Gastroesophageal sphincter (tissue), 4 donors: ENCODE results near the gene TBX20. TPM values are rescaled to one million over a fixed set of nuclear protein-coding genes. Genes with fewer than 3 reads are reported as not detected.

ENCODE experiments used
- ATAC-seq: fragments of 150-250 bp; one replicate; pipeline ENCODE4 v1.9.1; 2016; ENCODE audit warnings: mild to moderate bottlenecking, moderate library complexity
- H3K27ac ChIP-seq, 4 donors: fragments of 200-600 bp; sonication (generic) in 3 of 4; 1 replicate in 3 of 4; 2 replicates in 1 of 4; pipeline ENCODE4 v1.5.1; 2016 to 2019
- H3K27me3 ChIP-seq: fragments of 200-600 bp; sonication (generic); one replicate; pipeline ENCODE4 v1.5.1; 2019
- H3K36me3 ChIP-seq, 2 donors: fragments of 200-600 bp; sonication (generic); one replicate each; pipeline ENCODE4 v1.5.1; 2019; ENCODE audit warnings: control low read depth in 1 of 2
- H3K4me1 ChIP-seq, 3 donors: fragments of 200-600 bp; sonication (generic); 1 replicate in 2 of 3; 2 replicates in 1 of 3; pipeline ENCODE4 v1.5.1; 2016 to 2019; ENCODE audit warnings: control low read depth in 2 of 3
- H3K4me3 ChIP-seq, 2 donors: fragments of 200-600 bp; sonication (generic); one replicate each; pipeline ENCODE4 v1.5.1; 2019; ENCODE audit warnings: mild to moderate bottlenecking in 1 of 2, moderate library complexity in 1 of 2
- H3K9me3 ChIP-seq, 3 donors: fragments of 200-600 bp; sonication (generic); one replicate each; pipeline ENCODE4 v1.5.1; 2017 to 2019; ENCODE audit warnings: control low read depth in 2 of 3
- EP300 ChIP-seq: sonication (generic); formaldehyde crosslinking; IDR thresholded peaks from one replicate; pipeline ENCODE4 v1.6.1; 2017; ENCODE audit warnings: antibody characterized with exemption, mild to moderate bottlenecking
- POLR2A ChIP-seq, 2 donors: fragments of 450-650 bp; IDR thresholded peaks; one replicate each; pipeline ENCODE4 v1.6.1; 2017; ENCODE audit warnings: antibody characterized with exemption in 2 of 2, mild to moderate bottlenecking in 2 of 2, moderate library complexity in 1 of 2
- POLR2AphosphoS5 ChIP-seq: sonication (generic); formaldehyde crosslinking; IDR thresholded peaks from one replicate; pipeline ENCODE4 v1.6.1; 2017; ENCODE audit warnings: antibody characterized with exemption
- WGBS, 2 donors: methylation state at CpG; one replicate each; pipeline ENCODE4 v1.1.5; 2018; ENCODE audit warnings: low coverage in 1 of 2; 5-methylcytosine and 5-hydroxymethylcytosine counted together
- total RNA-seq, 4 donors: library from RNA; depleted of rRNA; stranded (reverse); fragments of >200 nt; gene quantifications; one replicate each; pipeline ENCODE4 v1.1.0, GENCODE V29; 2016
- TF ChIP-seq, protein P1 (sequence below), 4 experiments: fragments of 200-600 bp in 2 of 4; fragments of 450-650 bp in 2 of 4; sonication (generic) in 1 of 4; IDR thresholded peaks; one replicate each; pipeline ENCODE4 v1.5.1; 2017 to 2019; ENCODE audit warnings: antibody characterized with exemption in 4 of 4, mild to moderate bottlenecking in 2 of 4, moderate library complexity in 2 of 4

Gene TBX20
- total RNA-seq, 4 donors from 2014 or later = 0.54 to 5.4 TPM; not detected in 2

DNA sequence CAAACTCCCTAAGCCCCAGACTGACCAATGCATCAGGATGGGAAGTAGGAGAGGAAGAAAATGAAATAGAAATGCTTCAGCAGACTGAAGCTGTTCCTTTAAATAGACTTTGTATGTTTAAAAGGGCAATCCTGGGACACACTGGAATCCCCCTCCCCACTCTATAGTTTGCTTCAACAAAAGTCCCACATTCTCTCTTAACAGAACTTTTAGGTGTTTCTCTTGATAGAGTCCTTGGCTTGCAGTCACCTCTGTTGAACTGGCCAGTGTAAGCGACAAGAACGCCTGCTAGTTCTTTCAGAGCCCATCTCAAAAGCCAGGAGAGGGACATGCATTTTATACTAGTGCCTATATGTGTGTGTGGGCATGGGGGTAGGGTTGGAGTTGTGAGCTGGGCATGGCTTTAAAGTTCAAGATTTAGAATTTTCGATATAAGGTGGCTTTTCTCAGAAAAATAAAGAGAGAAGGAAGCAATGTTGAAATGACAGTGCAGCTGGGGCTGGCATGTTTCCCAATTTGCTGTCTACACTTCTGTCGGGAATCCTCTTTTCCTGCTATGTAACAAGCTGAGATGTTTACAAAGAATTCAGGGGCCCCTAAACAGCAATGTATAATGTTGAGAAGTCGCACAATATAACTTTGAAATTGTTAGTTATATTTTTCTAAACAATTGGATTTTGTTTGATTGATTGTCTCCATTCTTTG is 2.1 kb downstream of the TBX20 start:
- TF ChIP-seq, protein P1, sequence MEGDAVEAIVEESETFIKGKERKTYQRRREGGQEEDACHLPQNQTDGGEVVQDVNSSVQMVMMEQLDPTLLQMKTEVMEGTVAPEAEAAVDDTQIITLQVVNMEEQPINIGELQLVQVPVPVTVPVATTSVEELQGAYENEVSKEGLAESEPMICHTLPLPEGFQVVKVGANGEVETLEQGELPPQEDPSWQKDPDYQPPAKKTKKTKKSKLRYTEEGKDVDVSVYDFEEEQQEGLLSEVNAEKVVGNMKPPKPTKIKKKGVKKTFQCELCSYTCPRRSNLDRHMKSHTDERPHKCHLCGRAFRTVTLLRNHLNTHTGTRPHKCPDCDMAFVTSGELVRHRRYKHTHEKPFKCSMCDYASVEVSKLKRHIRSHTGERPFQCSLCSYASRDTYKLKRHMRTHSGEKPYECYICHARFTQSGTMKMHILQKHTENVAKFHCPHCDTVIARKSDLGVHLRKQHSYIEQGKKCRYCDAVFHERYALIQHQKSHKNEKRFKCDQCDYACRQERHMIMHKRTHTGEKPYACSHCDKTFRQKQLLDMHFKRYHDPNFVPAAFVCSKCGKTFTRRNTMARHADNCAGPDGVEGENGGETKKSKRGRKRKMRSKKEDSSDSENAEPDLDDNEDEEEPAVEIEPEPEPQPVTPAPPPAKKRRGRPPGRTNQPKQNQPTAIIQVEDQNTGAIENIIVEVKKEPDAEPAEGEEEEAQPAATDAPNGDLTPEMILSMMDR (IDR thresholded peaks at IDR 0.05) = no peak
- TF ChIP-seq POLR2AphosphoS5 = no peak
- TF ChIP-seq POLR2A (IDR thresholded peaks at IDR 0.05) = no peak
- no peak for TF ChIP-seq EP300
- 8 to 38% methylated on average over 5 of the region's 5 CpGs for WGBS, 2 donors
- no peak for ATAC-seq
- Histone ChIP-seq H3K4me3 (no peak overlapping the region), H3K36me3 (no peaks in the 10 kb centered on the region), H3K9me3 (peaks cover 0 to 5% (median 0%) of the 10 kb centered on the region in 3 donors), H3K27me3 (peaks cover 100% of the 10 kb centered on the region), H3K27ac (no peak overlapping the region), H3K4me1 (peaks cover 0 to 17% (median 6%) of the 10 kb centered on the region in 3 donors)

DNA sequence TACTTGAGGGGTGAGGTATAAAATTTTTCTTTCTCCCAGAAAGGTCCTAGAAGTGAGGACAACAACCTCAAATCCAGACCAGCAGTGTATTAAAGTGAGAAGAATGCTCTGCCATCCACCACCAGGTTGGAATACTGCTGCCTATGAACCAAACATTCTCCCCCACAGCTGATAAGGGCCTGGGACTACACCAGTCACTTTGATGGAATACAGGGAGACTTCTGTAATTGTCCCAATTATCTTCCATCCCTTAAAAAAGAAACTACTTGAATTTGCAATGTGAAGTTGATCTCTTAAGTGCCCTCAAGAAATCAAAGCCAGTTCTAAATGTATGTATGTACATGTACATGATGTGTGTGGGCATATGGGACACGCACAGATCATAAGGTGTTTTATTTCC is 3.0 kb downstream of the TBX20 start:
- peaks cover 0 to 5% (median 0%) of the 10 kb centered on the region in 3 donors for H3K9me3 ChIP-seq
- peaks cover 0 to 17% (median 6%) of the 10 kb centered on the region in 3 donors for H3K4me1 ChIP-seq
- ATAC-seq = no peak
- TF ChIP-seq, protein P1 (IDR thresholded peaks at IDR 0.05) = no peak
- TF ChIP-seq POLR2A (IDR thresholded peaks at IDR 0.05) = no peak
- no peak for TF ChIP-seq POLR2AphosphoS5
- TF ChIP-seq EP300 = no peak
- H3K36me3 ChIP-seq = no peaks in the 10 kb centered on the region
- H3K27ac ChIP-seq = no peak overlapping the region
- no peak overlapping the region for H3K4me3 ChIP-seq
- peaks cover 100% of the 10 kb centered on the region for H3K27me3 ChIP-seq
- WGBS, 2 donors = 20 to 41% methylated on average over 1 of the region's 1 CpG

DNA sequence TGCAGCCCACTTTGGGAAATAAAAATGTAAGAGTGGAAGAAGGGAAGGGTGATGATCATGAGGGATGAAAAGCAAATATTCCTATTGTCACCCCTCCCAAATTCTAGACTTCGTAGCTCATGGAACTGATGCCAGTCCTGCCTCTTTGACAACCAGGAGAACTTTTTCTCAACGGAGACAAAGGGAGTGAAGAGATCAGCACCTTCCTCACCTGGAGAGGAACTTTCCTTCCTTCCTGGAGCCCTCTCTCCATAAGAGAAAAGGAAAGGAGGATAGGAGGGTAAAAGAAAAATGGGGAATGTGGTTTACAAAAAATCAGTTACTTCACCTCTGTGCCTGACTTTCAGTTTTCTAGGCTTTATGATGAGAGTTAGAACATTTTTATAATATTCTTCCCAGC is 3.4 kb downstream of the TBX20 start:
- 17 to 42% methylated on average over 2 of the region's 2 CpGs for WGBS, 2 donors
- Histone ChIP-seq H3K36me3 (no peaks in the 10 kb centered on the region), H3K4me3 (no peak overlapping the region), H3K9me3 (peaks cover 0 to 3% (median 0%) of the 10 kb centered on the region in 3 donors), H3K4me1 (peaks cover 0 to 17% (median 6%) of the 10 kb centered on the region in 3 donors), H3K27me3 (peaks cover 100% of the 10 kb centered on the region), H3K27ac (no peak overlapping the region)
- TF ChIP-seq, protein P1 (IDR thresholded peaks at IDR 0.05) = no peak
- no peak for TF ChIP-seq POLR2AphosphoS5
- TF ChIP-seq EP300 = no peak
- TF ChIP-seq POLR2A (IDR thresholded peaks at IDR 0.05) = no peak
- no peak for ATAC-seq

DNA sequence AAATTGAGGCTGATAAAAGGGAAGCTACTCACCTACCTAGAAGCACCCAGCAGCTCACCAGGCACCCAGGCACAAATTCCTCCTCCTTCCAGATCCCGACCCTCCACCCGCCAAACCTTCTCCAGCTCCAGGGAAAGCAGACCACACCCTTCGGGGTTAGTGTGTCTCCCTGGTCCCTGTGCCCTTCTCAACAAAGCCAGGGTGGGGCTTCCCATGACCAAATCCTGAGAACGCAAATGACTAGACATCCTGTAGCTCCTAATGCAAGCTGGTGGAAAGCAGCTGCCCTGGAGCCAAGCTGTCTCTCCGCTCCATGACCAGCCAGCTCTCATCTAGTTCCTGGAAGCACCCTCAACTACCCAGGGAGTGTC is 4.4 kb downstream of the TBX20 start:
- H3K27me3 ChIP-seq = peaks cover 99% of the 10 kb centered on the region
- no peak for ATAC-seq
- H3K4me1 ChIP-seq = peaks cover 0 to 15% (median 6%) of the 10 kb centered on the region in 3 donors
- no peaks in the 10 kb centered on the region for H3K36me3 ChIP-seq
- no peak for TF ChIP-seq EP300
- no peak for TF ChIP-seq POLR2A (IDR thresholded peaks at IDR 0.05)
- TF ChIP-seq, protein P1 (IDR thresholded peaks at IDR 0.05) = no peak
- no peak for TF ChIP-seq POLR2AphosphoS5
- no peak overlapping the region for H3K4me3 ChIP-seq
- H3K9me3 ChIP-seq = no peaks in the 10 kb centered on the region
- H3K27ac ChIP-seq = no peak overlapping the region
- 0 to 17% methylated on average over 1 to 2 of the region's 5 CpGs for WGBS, 2 donors
